CD4-positive, CD25-positive, alpha-beta regulatory T cell (primary cell): Measurements from ENCODE around the gene XCR1. TPM values are rescaled to one million over a fixed set of nuclear protein-coding genes. Genes with fewer than 3 reads are reported as not detected.
"Not testable (repeated sequence)": the region's sequence is repeated elsewhere in the genome, so short reads cannot be mapped to it uniquely, and the experiment has no call there.

ENCODE experiments used
- ATAC-seq, 2 donors: fragments of 150-1000 bp; cut with Tn5 transposase; one replicate each; pipeline ENCODE4 v1.10.0; 2021; ENCODE audit warnings: low read depth in 2 of 2, moderate number of reproducible peaks in 2 of 2, moderate library complexity in 1 of 2
- DNase-seq, 3 donors: peaks; one replicate each; pipeline versions ENCODE4 v3.0.0 to v3.0.0-alpha.2; 2012 to 2022; ENCODE audit warnings: mixed read lengths in 1 of 3
- H3K27ac ChIP-seq: one replicate; pipeline ENCODE4 v1.7.0; 2013; ENCODE audit warnings: mild to moderate bottlenecking, low read length; ENCODE audit not compliant: insufficient read depth, poor library complexity, severe bottlenecking
- H3K27me3 ChIP-seq: one replicate; pipeline ENCODE4 v1.7.0; 2013; ENCODE audit warnings: low read length; ENCODE audit not compliant: control insufficient read depth, insufficient read depth
- H3K36me3 ChIP-seq: one replicate; pipeline ENCODE4 v1.7.0; 2013; ENCODE audit warnings: mild to moderate bottlenecking, low read length, moderate library complexity; ENCODE audit not compliant: control insufficient read depth, insufficient read depth
- H3K4me1 ChIP-seq: 2 replicates; pipeline ENCODE4 v1.7.0; 2013; ENCODE audit warnings: mild to moderate bottlenecking, low read length; ENCODE audit not compliant: insufficient read depth, control insufficient read depth, poor library complexity, severe bottlenecking
- H3K4me3 ChIP-seq: one replicate; pipeline ENCODE4 v1.7.0; 2013; ENCODE audit warnings: low read depth, mild to moderate bottlenecking, low read length, moderate library complexity
- H3K9me3 ChIP-seq, 2 experiments: 1 replicate in 1 of 2; 2 replicates in 1 of 2; pipeline ENCODE4 v1.7.0; 2013; ENCODE audit warnings: low read length in 2 of 2, mild to moderate bottlenecking in 1 of 2, moderate library complexity in 1 of 2; ENCODE audit not compliant: control insufficient read depth in 2 of 2
- H3K27ac Mint-ChIP-seq, 3 donors: one replicate each; pipeline ENCODE4 v1.8.0; 2020 to 2022; ENCODE audit warnings: mild to moderate bottlenecking in 3 of 3, mixed read lengths in 3 of 3, moderate library complexity in 2 of 3
- H3K27me3 Mint-ChIP-seq: one replicate; pipeline ENCODE4 v1.8.0; 2022; ENCODE audit warnings: mild to moderate bottlenecking, mixed read lengths
- H3K36me3 Mint-ChIP-seq: one replicate; pipeline ENCODE4 v1.8.0; 2020; ENCODE audit warnings: mixed read lengths
- H3K4me1 Mint-ChIP-seq, 4 donors: one replicate each; pipeline ENCODE4 v1.8.0; 2020 to 2022; ENCODE audit warnings: mixed read lengths in 4 of 4, mild to moderate bottlenecking in 1 of 4
- H3K4me3 Mint-ChIP-seq, 4 donors: one replicate each; pipeline ENCODE4 v1.8.0; 2020 to 2022; ENCODE audit warnings: mild to moderate bottlenecking in 4 of 4, mixed read lengths in 4 of 4, moderate library complexity in 3 of 4
- H3K9me3 Mint-ChIP-seq, 7 donors: one replicate each; pipeline ENCODE4 v1.8.0; 2020 to 2022; ENCODE audit warnings: mixed read lengths in 7 of 7, mild to moderate bottlenecking in 3 of 7, moderate library complexity in 2 of 7
- polyA plus RNA-seq, 4 donors: library from polyadenylated mRNA; unstranded; fragments of 300-500 nt; fragmentation: Illumina TruSeq; gene quantifications; one replicate each; pipeline ENCODE4 v1.2.3, GENCODE V29; 2021
- total RNA-seq: library from RNA; stranded (reverse); gene quantifications from one replicate; pipeline ENCODE4 v1.2.3, GENCODE V29; 2022

XCR1 gene
- total and polyA plus RNA-seq, 5 donors from 2014 or later = not detected

- Histone ChIP-seq H3K27ac (no peak overlapping the region), H3K4me1 (no peaks in the 10 kb centered on the region), H3K27me3 (no peaks in the 10 kb centered on the region), H3K4me3 (no peak overlapping the region), H3K9me3 (no peaks in the 10 kb centered on the region), H3K36me3 (no peaks in the 10 kb centered on the region)
- peaks cover 21% of the 10 kb centered on the region for H3K27me3 Mint-ChIP-seq
- H3K36me3 Mint-ChIP-seq = no peaks in the 10 kb centered on the region
- peaks cover 0 to 6% (median 2%) of the 10 kb centered on the region in 4 donors for H3K4me1 Mint-ChIP-seq
- no peak overlapping the region for H3K4me3 Mint-ChIP-seq
- H3K9me3 Mint-ChIP-seq = peaks cover 0 to 3% (median 0%) of the 10 kb centered on the region in 7 donors
- ATAC-seq (no peak), DNase-seq (no peak)
- no peak overlapping the region for H3K27ac Mint-ChIP-seq
Measured at GRCh38 chr3:46057716-46058115, 30.4 kb upstream of the XCR1 start.

- Histone ChIP-seq H3K27me3 (no peaks in the 10 kb centered on the region), H3K27ac (no peak overlapping the region), H3K36me3 (no peaks in the 10 kb centered on the region), H3K4me3 (no peak overlapping the region), H3K9me3 (no peaks in the 10 kb centered on the region), H3K4me1 (no peaks in the 10 kb centered on the region)
- Mint-ChIP-seq H3K36me3 (no peaks in the 10 kb centered on the region), H3K27me3 (peaks cover 21% of the 10 kb centered on the region), H3K4me3 (no peak overlapping the region), H3K27ac (no peak overlapping the region), H3K9me3 (peaks cover 0 to 3% (median 0%) of the 10 kb centered on the region in 7 donors), H3K4me1 (peaks cover 0 to 6% (median 0%) of the 10 kb centered on the region in 4 donors)
- no peak for ATAC-seq
- no peak for DNase-seq
Measured at GRCh38 chr3:46056686-46057085, 29.4 kb upstream of the XCR1 start.

- H3K27me3 ChIP-seq, H3K27ac ChIP-seq, H3K4me3 ChIP-seq, DNase-seq, H3K27ac Mint-ChIP-seq, ATAC-seq, H3K4me1 Mint-ChIP-seq, H3K4me1 ChIP-seq, H3K9me3 Mint-ChIP-seq, H3K9me3 ChIP-seq, H3K4me3 Mint-ChIP-seq, H3K36me3 Mint-ChIP-seq, H3K36me3 ChIP-seq: not testable (repeated sequence)
- peaks cover 22% of the 10 kb centered on the region for H3K27me3 Mint-ChIP-seq
Measured at GRCh38 chr3:46053761-46054515, 26.7 kb upstream of the XCR1 start.

GRCh38 chr3:46053265-46053664 lies 26.0 kb upstream of the XCR1 start:
- not testable (repeated sequence) for H3K4me1 Mint-ChIP-seq, H3K4me3 Mint-ChIP-seq, H3K9me3 Mint-ChIP-seq, ATAC-seq, DNase-seq, H3K4me3 ChIP-seq, H3K36me3 ChIP-seq, H3K27ac Mint-ChIP-seq, H3K36me3 Mint-ChIP-seq, H3K9me3 ChIP-seq, H3K27me3 ChIP-seq, H3K27ac ChIP-seq, H3K4me1 ChIP-seq
- H3K27me3 Mint-ChIP-seq = peaks cover 22% of the 10 kb centered on the region

GRCh38 chr3:46052531-46052930 lies 25.2 kb upstream of the XCR1 start:
- DNase-seq (no peak), ATAC-seq (no peak)
- Histone ChIP-seq H3K27ac (no peak overlapping the region), H3K36me3 (no peaks in the 10 kb centered on the region), H3K27me3 (no peaks in the 10 kb centered on the region), H3K9me3 (no peaks in the 10 kb centered on the region), H3K4me1 (no peaks in the 10 kb centered on the region), H3K4me3 (no peak overlapping the region)
- Mint-ChIP-seq H3K4me1 (peaks cover 0 to 3% (median under 1%) of the 10 kb centered on the region in 4 donors), H3K36me3 (no peaks in the 10 kb centered on the region), H3K4me3 (no peak overlapping the region), H3K27me3 (peaks cover 16% of the 10 kb centered on the region), H3K9me3 (no peaks in the 10 kb centered on the region), H3K27ac (no peak overlapping the region)

- no peaks in the 10 kb centered on the region for H3K36me3 Mint-ChIP-seq
- ATAC-seq (no peak), DNase-seq (no peak)
- Histone ChIP-seq H3K4me3 (no peak overlapping the region), H3K27ac (no peak overlapping the region), H3K4me1 (peaks cover 5% of the 10 kb centered on the region), H3K9me3 (no peaks in the 10 kb centered on the region), H3K36me3 (no peaks in the 10 kb centered on the region), H3K27me3 (no peaks in the 10 kb centered on the region)
- H3K27me3 Mint-ChIP-seq = peaks cover 10% of the 10 kb centered on the region
- H3K4me1 Mint-ChIP-seq = peaks cover 0 to 12% (median 9%) of the 10 kb centered on the region in 4 donors
- H3K27ac Mint-ChIP-seq = no peak overlapping the region
- H3K4me3 Mint-ChIP-seq = no peak overlapping the region
- H3K9me3 Mint-ChIP-seq = peaks cover 0 to 5% (median 0%) of the 10 kb centered on the region in 7 donors
Measured at GRCh38 chr3:46049093-46049492, 21.8 kb upstream of the XCR1 start.

- H3K4me3 ChIP-seq, H3K36me3 Mint-ChIP-seq, H3K4me3 Mint-ChIP-seq, H3K36me3 ChIP-seq, H3K9me3 Mint-ChIP-seq, H3K9me3 ChIP-seq, H3K4me1 ChIP-seq, H3K27me3 ChIP-seq, H3K27ac ChIP-seq: not testable (repeated sequence)
- Mint-ChIP-seq H3K27me3 (peaks cover 13% of the 10 kb centered on the region), H3K27ac (peak overlapping the region in 2 of 3 donors; percentile 26 to 42), H3K4me1 (peaks cover 0 to 12% (median 9%) of the 10 kb centered on the region in 4 donors)
- ATAC-seq = peak in 1 of 2 donors; percentile 46
- peak in 1 of 3 donors; percentile 60 for DNase-seq
Measured at GRCh38 chr3:46046231-46046630, 18.9 kb upstream of the XCR1 start.

- Histone ChIP-seq H3K27me3 (no peaks in the 10 kb centered on the region), H3K36me3 (no peaks in the 10 kb centered on the region), H3K27ac (no peak overlapping the region), H3K4me3 (no peak overlapping the region), H3K9me3 (no peaks in the 10 kb centered on the region), H3K4me1 (no peaks in the 10 kb centered on the region)
- no peaks in the 10 kb centered on the region for H3K36me3 Mint-ChIP-seq
- H3K27me3 Mint-ChIP-seq = peaks cover 19% of the 10 kb centered on the region
- no peaks in the 10 kb centered on the region for H3K4me1 Mint-ChIP-seq
- H3K9me3 Mint-ChIP-seq = peaks cover 0 to 3% (median 0%) of the 10 kb centered on the region in 7 donors
- DNase-seq (no peak), ATAC-seq (no peak)
- H3K4me3 Mint-ChIP-seq = no peak overlapping the region
- H3K27ac Mint-ChIP-seq = no peak overlapping the region
Measured at GRCh38 chr3:46038916-46039315, 11.6 kb upstream of the XCR1 start.
